Activated B cell treated with CpG ODN at 0.5 μM for 24 hours (primary cell): ENCODE data around the gene KLHL22. TPM values are rescaled to one million over a fixed set of nuclear protein-coding genes. Genes with fewer than 3 reads are reported as not detected.

Experiments
- ATAC-seq: fragments of 200-7000 bp; cut with Tn5 transposase; one replicate; pipeline ENCODE4 v1.10.0; 2021; ENCODE audit warnings: low read depth, mild to moderate bottlenecking, moderate library complexity
- CTCF ChIA-PET: fragments of 350-600 bp; sonication (Branson Sonifier 250); formaldehyde crosslinking; loops from one replicate; lab custom pipeline; 2021; ENCODE audit warnings: antibody characterized with exemption; lab: Charles Lee
- POLR2A ChIA-PET: fragments of 350-600 bp; sonication (Branson Sonifier 250); formaldehyde crosslinking; loops from one replicate; lab custom pipeline; 2021; ENCODE audit warnings: antibody characterized with exemption; lab: Charles Lee
- DNase-seq: peaks from one replicate; pipeline ENCODE4 v3.0.0; 2022
- H3K27ac Mint-ChIP-seq: one replicate; pipeline ENCODE4 v1.8.0; 2020; ENCODE audit warnings: mixed read lengths
- H3K27me3 Mint-ChIP-seq: one replicate; pipeline ENCODE4 v1.8.0; 2021; ENCODE audit warnings: mixed read lengths
- H3K36me3 Mint-ChIP-seq: one replicate; pipeline ENCODE4 v1.8.0; 2021; ENCODE audit warnings: low read depth, mixed read lengths
- H3K4me1 Mint-ChIP-seq: one replicate; pipeline ENCODE4 v1.8.0; 2021; ENCODE audit warnings: mixed read lengths
- H3K4me3 Mint-ChIP-seq: one replicate; pipeline ENCODE4 v1.8.0; 2020; ENCODE audit warnings: mild to moderate bottlenecking, mixed read lengths
- H3K9me3 Mint-ChIP-seq: one replicate; pipeline ENCODE4 v1.8.0; 2020; ENCODE audit warnings: mixed read lengths
- intact Hi-C: fragments of 100-400 bp; cut with micrococcal nuclease; formaldehyde crosslinking; loops from one replicate; pipeline ENCODE4 v1.15.1; 2024
- total RNA-seq: library from RNA; stranded (reverse); gene quantifications from 2 replicates; pipeline ENCODE4 v1.2.3, GENCODE V29; 2022
- TF ChIP-seq, protein P1 (sequence below): fragments of 200-600 bp; IDR thresholded peaks from one replicate; pipeline ENCODE4 v1.8.0; 2022; ENCODE audit warnings: antibody characterized with exemption, mild to moderate bottlenecking

The KLHL22 gene
- total RNA-seq, 1 donor from 2014 or later = 26.1 TPM

DNA sequence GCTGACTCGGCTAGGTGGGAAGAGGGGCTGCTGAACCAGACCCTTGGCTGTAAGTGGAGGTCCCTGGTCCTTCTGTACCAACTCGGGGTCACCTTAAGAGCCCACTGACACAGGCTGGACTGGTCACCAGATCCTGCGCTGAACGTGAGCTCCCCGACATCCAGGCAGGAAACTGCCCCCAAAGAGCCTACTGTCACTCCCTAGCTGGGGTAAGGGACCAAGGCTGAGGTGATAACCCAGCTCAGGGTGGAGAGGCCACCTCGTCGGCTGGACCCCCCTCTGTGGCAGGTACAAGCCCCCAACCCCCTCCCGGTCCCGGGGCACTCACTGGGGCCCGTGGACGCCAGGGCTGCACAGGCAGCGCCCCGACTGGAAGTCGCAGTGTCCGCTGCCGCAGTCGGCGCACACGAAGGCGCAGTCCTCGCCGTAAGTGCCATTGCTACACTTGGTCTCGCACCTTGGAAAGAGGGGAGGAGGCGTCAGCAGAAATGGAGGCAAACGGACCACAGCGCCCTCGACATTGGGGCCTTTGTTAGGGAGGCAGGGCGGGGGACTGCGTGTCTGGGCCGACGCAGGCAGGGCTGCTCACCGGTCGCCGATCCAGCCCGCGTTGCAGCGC is 65.4 kb downstream of the KLHL22 start:
- Mint-ChIP-seq H3K4me1 (peaks cover 26% of the 10 kb centered on the region), H3K9me3 (no peaks in the 10 kb centered on the region), H3K36me3 (no peaks in the 10 kb centered on the region), H3K27me3 (peaks cover 38% of the 10 kb centered on the region), H3K4me3 (peak overlapping the region; percentile 67), H3K27ac (no peak overlapping the region)
- ChIA-PET CTCF (interaction anchor here (1.8 kb wide), 1 partner anchor 12 kb away, joined by 6 read pairs; no protein-coding TSS in a partner anchor), POLR2A (no interaction called here)
- TF ChIP-seq, protein P1, sequence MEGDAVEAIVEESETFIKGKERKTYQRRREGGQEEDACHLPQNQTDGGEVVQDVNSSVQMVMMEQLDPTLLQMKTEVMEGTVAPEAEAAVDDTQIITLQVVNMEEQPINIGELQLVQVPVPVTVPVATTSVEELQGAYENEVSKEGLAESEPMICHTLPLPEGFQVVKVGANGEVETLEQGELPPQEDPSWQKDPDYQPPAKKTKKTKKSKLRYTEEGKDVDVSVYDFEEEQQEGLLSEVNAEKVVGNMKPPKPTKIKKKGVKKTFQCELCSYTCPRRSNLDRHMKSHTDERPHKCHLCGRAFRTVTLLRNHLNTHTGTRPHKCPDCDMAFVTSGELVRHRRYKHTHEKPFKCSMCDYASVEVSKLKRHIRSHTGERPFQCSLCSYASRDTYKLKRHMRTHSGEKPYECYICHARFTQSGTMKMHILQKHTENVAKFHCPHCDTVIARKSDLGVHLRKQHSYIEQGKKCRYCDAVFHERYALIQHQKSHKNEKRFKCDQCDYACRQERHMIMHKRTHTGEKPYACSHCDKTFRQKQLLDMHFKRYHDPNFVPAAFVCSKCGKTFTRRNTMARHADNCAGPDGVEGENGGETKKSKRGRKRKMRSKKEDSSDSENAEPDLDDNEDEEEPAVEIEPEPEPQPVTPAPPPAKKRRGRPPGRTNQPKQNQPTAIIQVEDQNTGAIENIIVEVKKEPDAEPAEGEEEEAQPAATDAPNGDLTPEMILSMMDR = no peak
- no peak for DNase-seq
- no peak for ATAC-seq
- intact Hi-C loops = no loop called here

DNA sequence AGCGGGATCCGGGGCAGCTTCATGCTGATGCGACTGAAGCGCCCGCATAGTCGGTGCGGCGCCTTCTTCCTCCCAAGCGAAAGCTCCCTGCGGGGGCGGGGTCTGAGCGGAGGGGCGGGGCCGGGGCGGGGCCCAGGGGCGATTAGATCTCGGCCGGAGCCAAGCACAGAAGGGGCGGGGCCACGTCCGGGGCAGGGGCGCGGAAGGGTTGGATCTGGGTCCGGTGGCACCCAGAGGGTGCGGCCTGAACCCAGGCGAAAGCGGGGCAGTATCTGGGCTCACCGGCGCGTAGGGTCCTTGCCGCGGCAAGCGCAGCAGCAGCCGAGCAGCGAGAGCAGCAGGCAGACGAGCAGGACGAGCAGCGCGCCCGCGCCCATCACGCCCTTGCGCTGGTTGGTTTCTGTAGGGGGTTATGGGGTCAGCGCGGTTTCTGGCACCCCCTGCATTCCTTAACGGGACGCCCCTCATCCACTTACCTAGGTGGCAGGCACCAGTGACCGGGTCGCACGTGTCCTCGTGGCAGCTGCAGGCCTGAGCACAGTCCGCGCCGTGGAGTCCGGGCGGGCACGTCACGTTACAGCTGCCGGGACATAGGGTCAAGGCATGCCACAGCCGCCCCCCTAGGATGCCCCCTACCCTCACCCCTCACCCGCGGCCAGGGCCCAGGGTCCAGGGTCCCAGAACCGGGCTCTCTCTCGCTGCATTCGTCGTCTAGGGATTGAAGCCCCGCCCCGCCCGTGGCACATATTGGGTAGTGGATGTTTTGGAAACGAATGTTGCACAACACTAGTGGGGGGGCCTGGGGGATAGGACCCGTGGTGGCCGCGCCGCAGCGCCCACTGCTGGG is 66.1 kb downstream of the KLHL22 start:
- intact Hi-C loops = loop anchor here (1.0 kb wide), 3 partner anchors 27 to 67 kb away; no protein-coding TSS in a partner anchor
- Mint-ChIP-seq H3K36me3 (no peaks in the 10 kb centered on the region), H3K4me3 (peak overlapping the region; percentile 85), H3K9me3 (no peaks in the 10 kb centered on the region), H3K27me3 (peaks cover 32% of the 10 kb centered on the region), H3K4me1 (peaks cover 25% of the 10 kb centered on the region), H3K27ac (no peak overlapping the region)
- POLR2A ChIA-PET = interaction anchor here (0.6 to 1.1 kb wide), 3 partner anchors 11 to 34 kb away, joined by 3 to 6 read pairs (median 4); no protein-coding TSS in a partner anchor
- CTCF ChIA-PET = interaction anchor here (0.6 to 1.8 kb wide), 3 partner anchors 11 to 276 kb away, joined by 3 to 6 read pairs (median 4); no protein-coding TSS in a partner anchor
- peak; percentile 83 for ATAC-seq
- TF ChIP-seq, protein P1 = no peak
- peak; percentile 77 for DNase-seq

DNA sequence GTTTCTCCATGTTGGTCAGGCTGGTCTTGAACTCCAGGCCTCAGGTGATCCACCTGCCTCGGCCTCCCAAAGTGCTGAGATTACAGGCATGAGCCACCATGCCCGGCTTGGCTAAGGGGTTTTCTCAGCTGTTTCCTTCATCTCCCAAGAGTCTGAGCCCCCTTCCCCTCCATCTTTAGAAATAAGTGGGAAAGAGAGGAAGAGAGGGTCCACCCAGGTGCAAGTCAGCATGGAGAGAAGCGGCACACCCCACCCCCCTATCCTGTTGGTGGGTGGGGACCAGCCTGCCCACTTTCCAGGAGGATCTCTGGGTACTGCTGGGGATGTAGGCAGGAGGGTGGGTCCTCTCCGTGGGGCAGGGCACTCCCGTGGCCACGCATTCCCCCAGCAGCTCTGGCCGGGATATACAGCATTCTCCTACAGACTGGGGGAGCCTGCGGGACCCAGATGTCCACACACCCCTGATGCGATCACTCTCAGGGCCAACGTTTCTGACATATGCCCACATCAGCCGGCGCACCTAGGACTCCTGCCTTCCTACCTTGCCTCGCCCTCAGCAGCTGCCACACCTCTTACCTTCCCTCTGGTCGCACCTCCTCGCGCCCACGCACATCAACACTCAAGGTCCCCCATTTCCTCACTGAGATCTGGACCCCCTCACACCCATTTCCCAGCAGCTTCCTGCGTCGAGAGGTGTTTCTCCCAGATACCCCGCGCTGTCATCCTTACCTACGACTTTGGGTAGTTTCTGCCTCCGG is 66.9 kb downstream of the KLHL22 start:
- CTCF ChIA-PET = interaction anchor here (1.4 to 1.8 kb wide), 2 partner anchors 10 to 28 kb away, joined by 4 to 6 read pairs; no protein-coding TSS in a partner anchor
- Mint-ChIP-seq H3K4me1 (peaks cover 28% of the 10 kb centered on the region), H3K36me3 (no peaks in the 10 kb centered on the region), H3K27me3 (peaks cover 31% of the 10 kb centered on the region), H3K9me3 (no peaks in the 10 kb centered on the region), H3K4me3 (peak overlapping the region; percentile 85), H3K27ac (no peak overlapping the region)
- DNase-seq (no peak), ATAC-seq (no peak)
- TF ChIP-seq, protein P1 = no peak
- intact Hi-C loops = loop anchor here (1.0 kb wide), 3 partner anchors 28 to 68 kb away; no protein-coding TSS in a partner anchor
- POLR2A ChIA-PET = interaction anchor here (0.6 to 1.1 kb wide), 3 partner anchors 11 to 35 kb away, joined by 3 to 6 read pairs (median 4); no protein-coding TSS in a partner anchor

DNA sequence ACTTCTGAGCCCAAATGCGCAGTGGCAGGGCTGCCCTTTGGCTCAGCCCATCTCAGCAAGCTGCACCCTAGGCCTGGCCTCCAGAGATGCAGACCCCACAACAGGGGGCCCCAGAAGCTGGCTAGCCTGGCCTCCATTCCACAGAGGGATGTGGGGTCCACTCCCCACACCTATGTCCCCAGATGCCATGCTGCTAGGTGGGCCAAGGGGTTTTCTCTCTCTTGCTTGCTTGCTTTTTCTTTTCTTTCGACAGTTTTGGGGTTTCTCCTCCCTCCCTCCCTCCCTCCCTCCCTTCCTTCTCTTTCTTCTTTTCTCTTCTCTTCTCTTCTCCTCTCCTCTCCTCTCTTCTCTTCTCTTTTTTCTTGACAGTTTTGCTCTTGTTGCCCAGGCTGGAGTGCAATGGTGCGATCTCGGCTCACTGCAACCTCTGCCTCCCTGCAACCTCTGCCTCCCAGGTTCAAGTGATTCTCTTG is 67.6 kb downstream of the KLHL22 start:
- intact Hi-C loops = no loop called here
- DNase-seq = no peak
- ChIA-PET POLR2A (no interaction called here), CTCF (interaction anchor here (1.4 kb wide), 1 partner anchor 29 kb away, joined by 4 read pairs; no protein-coding TSS in a partner anchor)
- H3K4me3 Mint-ChIP-seq = no peak overlapping the region
- H3K36me3 Mint-ChIP-seq = no peaks in the 10 kb centered on the region
- H3K27me3 Mint-ChIP-seq = peaks cover 33% of the 10 kb centered on the region
- no peaks in the 10 kb centered on the region for H3K9me3 Mint-ChIP-seq
- ATAC-seq = no peak
- peaks cover 28% of the 10 kb centered on the region for H3K4me1 Mint-ChIP-seq
- no peak overlapping the region for H3K27ac Mint-ChIP-seq
- TF ChIP-seq, protein P1 = no peak
